GM18909 (cell line): ENCODE measurements around the gene KIAA0232.
A peak's percentile ranks its signal among the peaks of the same experiment; 100 is the strongest.

Experiments
- ATAC-seq: cut with Tn5 transposase; IDR thresholded peaks from one replicate; pipeline ENCODE4 v1.9.1; 2021; ENCODE audit warnings: mild to moderate bottlenecking; ENCODE audit not compliant: unreplicated experiment, poor library complexity

Gene KIAA0232, protein sequence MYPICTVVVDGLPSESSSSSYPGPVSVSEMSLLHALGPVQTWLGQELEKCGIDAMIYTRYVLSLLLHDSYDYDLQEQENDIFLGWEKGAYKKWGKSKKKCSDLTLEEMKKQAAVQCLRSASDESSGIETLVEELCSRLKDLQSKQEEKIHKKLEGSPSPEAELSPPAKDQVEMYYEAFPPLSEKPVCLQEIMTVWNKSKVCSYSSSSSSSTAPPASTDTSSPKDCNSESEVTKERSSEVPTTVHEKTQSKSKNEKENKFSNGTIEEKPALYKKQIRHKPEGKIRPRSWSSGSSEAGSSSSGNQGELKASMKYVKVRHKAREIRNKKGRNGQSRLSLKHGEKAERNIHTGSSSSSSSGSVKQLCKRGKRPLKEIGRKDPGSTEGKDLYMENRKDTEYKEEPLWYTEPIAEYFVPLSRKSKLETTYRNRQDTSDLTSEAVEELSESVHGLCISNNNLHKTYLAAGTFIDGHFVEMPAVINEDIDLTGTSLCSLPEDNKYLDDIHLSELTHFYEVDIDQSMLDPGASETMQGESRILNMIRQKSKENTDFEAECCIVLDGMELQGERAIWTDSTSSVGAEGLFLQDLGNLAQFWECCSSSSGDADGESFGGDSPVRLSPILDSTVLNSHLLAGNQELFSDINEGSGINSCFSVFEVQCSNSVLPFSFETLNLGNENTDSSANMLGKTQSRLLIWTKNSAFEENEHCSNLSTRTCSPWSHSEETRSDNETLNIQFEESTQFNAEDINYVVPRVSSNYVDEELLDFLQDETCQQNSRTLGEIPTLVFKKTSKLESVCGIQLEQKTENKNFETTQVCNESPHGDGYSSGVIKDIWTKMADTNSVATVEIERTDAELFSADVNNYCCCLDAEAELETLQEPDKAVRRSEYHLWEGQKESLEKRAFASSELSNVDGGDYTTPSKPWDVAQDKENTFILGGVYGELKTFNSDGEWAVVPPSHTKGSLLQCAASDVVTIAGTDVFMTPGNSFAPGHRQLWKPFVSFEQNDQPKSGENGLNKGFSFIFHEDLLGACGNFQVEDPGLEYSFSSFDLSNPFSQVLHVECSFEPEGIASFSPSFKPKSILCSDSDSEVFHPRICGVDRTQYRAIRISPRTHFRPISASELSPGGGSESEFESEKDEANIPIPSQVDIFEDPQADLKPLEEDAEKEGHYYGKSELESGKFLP (N-terminal part only)

GRCh38 chr4:6782147-6782845 lies at the start of gene KIAA0232:
Gene KIAA0232, plus strand, starts transcription at chr4:6782727. Its CDS starts 41,727 bp downstream, at chr4:6824454.
- peak; percentile 74 for ATAC-seq

DNA sequence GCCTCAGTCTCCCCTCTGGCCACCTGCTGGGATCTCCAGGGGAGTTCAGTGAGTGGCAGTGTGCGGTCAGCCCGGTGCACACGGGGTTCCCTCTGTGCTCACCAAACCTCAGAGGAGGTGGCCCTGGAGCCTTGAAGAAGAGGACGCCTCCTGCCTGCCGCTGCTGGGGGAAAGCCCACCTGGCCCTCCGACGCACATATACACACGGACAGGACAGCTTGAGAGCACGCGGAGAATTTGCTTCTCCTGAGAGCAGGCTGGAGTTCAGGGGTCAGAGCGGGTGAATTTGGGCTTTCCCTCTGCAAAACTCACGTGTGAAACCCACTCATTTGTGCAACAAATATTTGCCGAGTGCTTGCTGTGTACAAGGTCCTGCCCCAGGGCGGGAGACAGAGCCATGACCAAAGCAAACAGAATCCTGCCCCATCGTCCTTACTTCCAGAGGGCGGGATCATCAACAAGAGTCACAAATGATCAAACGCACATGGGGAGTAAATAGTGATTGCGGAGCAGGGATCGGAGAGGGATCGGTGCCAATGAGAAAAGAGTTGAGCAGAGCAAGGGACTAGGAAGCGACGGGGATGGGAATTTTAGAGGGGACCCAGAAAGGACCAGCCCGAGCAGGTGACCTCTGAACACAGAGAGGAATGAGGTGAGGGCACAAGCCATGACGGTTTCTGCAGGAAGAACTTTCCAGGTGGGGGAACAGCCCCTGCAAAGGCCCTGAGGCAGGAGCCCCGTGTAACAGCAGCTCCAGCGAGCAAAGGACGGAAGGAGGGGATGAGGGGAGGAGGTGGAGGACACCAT lies 49.0 kb upstream of the KIAA0232 start:
- no peak for ATAC-seq

GRCh38 chr4:6734165-6734786 lies 48.3 kb upstream of the KIAA0232 start:
- ATAC-seq, result no peak

- no peak for ATAC-seq
Observed at GRCh38 chr4:6739920-6740319, 42.6 kb upstream of the KIAA0232 start.

GRCh38 chr4:6740347-6740746 lies 42.2 kb upstream of the KIAA0232 start:
- ATAC-seq, result no peak

DNA sequence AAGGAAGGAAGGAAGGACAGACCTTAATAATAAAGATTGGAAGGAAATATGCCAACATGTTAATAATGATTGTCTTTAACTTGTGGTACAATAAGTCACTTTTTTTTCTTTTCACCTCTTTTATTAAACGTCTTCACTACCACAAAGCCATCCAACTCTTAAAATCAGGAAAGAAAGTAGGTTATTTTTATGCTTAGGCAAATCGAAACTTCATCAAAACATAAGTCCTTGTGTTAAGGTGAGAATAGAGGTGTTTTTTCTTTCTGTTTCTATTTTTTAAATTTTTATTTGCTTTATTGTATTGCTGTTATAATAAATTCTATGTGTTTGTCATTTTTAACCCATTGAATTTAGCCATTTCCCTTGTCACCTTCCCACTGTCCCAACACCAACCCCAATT lies 40.0 kb upstream of the KIAA0232 start:
- ATAC-seq, result no peak

DNA sequence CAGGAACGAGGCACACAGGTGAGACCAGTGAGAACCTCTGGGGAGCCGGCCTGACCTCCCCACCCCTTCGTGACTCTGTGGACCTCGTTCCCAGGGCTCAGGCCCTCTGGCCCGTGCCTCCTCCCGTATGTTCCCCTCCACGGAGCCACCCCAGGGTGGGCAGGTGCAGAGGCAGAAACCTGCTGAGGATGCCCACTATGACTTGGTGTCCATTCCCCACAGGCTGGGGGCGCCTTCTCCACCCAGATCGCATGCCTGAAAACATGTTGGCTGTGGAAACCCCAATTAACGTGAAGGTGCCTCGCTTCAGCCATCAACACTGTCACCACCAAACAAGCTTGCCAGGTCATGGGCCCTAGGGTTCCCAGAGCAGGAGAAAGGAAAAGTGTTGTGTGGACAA lies 39.5 kb upstream of the KIAA0232 start:
- ATAC-seq, result no peak

GRCh38 chr4:6746721-6747293 lies 35.7 kb upstream of the KIAA0232 start:
- no peak for ATAC-seq

GRCh38 chr4:6747294-6748051 lies 35.1 kb upstream of the KIAA0232 start:
- ATAC-seq, result no peak

DNA sequence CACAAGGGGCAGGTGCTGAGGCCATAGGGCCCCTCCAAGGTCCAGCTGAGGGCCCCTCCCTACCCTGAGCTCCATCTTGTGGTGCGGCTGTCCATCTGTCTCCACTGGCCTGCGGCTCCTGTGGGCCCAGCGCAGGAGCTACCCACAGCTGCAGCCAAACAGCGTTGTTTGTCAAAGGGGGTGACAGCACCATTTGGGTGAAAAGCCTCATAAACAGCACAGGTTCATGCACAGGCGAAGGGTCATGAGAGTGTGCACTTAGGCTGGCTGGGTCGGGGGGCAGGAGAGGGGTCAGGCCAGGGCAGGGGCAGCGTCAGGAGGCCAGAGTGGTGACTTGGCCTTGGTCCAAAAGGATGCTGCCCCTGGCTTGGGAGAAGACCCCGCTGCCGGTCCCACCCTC lies 34.2 kb upstream of the KIAA0232 start:
- no peak for ATAC-seq

DNA sequence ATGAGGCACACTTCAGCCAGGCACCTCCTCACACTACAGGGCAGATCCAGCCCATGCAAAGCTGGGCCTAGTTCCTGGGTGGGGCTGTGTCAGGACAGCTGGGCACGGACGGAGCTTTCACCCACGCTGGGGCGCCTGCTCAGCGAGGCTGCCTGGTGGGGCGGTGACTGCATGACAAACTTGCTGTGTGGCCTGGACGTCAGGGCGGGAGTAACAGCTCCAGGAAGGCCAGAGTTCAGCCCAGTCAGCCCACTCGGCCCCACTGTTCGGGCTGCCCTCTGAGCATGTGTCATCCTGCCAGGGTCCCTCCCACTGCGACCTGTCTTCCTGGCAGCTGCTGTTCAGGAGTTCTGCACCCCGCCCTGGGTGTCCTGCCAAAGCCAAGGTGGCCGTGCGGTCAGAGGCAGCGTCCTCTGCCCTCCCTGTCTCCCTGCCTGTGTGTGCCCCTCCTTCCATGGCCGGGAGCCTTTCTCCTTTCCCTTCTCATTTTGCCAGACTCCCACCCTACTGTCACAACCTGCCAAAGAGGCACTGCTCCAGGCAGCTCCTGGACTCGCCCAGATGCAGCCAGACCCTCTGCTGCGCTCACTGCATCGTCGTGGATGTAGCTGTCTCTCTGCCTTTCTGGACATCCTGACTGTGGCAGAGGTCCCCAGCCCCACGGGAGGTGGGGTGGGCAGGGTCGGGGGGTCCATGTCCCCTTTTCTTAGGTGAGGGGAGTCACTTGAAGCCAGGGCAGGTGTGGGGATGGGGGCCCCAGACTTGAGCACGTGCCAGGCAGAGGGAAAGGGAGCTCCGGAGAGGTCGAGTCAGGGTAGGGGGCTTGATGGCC lies 33.0 kb upstream of the KIAA0232 start:
- ATAC-seq, result no peak

DNA sequence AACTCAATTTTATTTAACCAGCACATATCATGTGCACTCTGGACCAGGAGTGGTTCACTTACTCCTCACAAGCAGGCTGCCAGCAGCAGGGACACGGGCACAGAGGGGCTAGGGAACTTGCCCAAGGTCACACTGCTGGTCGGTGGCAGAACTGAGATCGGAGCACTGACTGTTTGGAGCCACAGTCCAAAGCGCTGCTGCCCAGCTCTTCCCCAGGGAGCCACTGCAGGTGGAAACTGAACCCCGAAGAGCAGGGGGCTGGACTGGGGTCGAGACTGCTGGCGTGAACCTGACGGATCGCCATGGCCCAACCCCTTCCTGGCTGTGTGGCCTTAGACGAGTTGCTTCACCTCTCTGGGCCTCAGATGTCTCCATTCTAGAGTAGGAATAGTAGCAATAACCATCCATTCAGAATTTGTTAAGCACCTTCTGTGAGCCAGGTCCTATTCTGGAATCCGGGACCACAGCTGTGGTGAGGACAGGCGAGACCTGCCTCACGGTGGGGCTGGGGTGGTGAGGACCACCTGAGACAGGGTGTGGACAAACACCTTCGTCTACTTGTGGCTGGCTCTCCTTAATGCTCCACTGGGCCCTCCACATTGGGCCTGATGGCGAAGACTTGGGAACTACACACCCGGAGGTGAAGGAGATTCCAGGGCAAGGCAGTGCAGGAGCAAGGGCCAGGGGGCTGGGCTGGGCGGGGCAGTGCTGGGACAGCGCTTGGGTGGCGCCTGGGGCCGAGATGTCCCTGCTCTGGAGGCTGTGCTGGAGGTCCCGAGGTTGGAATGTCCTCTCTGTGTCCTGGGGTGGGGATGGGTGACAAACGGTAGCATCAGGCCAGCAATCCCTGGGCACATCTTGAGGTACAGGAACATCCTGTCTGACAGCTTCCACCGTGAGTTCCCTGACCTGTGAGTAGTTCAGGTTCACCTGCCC lies 32.0 kb upstream of the KIAA0232 start:
- no peak for ATAC-seq

- no peak for ATAC-seq
Observed at GRCh38 chr4:6751611-6752485, 30.7 kb upstream of the KIAA0232 start.

- no peak for ATAC-seq
Observed at GRCh38 chr4:6752486-6752829, 30.1 kb upstream of the KIAA0232 start.

- ATAC-seq, result no peak
Observed at GRCh38 chr4:6753103-6753560, 29.4 kb upstream of the KIAA0232 start.
